Measurements from ENCODE around the gene LRRC41. TPM values are rescaled to one million over a fixed set of nuclear protein-coding genes. Genes with fewer than 3 reads are reported as not detected.

Gene LRRC41
- polyA plus RNA-seq, 1 of the 3 experiments (the other 2 are of a cell fraction), result 59.3 TPM

GRCh38 chr1:46268578-46268977, 34.8 kb downstream of the LRRC41 start:
- POLR2A ChIA-PET, result interaction anchor here (1.3 kb wide), 1 partner anchor 9 kb away, joined by 3 read pairs; no protein-coding TSS in a partner anchor
- no peak overlapping the region for H3K4me3 ChIP-seq (ENCODE audit: low read depth in 2 of 2, low read length in 1 of 2)
- H3K9ac ChIP-seq, result no peak overlapping the region
- H3K27ac ChIP-seq (ENCODE audit: low read depth in 2 of 2, low read length in 1 of 2), result no peak overlapping the region
- no peaks in the 10 kb centered on the region for H4K20me1 ChIP-seq (ENCODE audit: insufficient read depth)
- 100% methylated on average over 1 of the region's 1 CpG for WGBS (ENCODE audit: low lambda C conversion rate)
- no peak overlapping the region for H2AFZ ChIP-seq (ENCODE audit: low read depth)
- no peak for TF ChIP-seq TEAD4 (IDR thresholded peaks at IDR 0.05; ENCODE audit: borderline replicate concordance, insufficient read depth)
- TF ChIP-seq GABPA (IDR thresholded peaks at IDR 0.05; ENCODE audit: low read depth), result no peak
- DNase-seq, result no peak
- H3K9me2 ChIP-seq, result no peaks in the 10 kb centered on the region
- CTCF ChIA-PET, result no interaction called here
- H3K36me3 ChIP-seq (replicated peaks in 1 of 2; ENCODE audit: control insufficient read depth in 1 of 2, insufficient read depth in 2 of 2, low read length in 1 of 2), result peaks cover 15 to 19% of the 10 kb centered on the region in 2 experiments
- H3K79me2 ChIP-seq (ENCODE audit: insufficient read depth), result no peaks in the 10 kb centered on the region
- no peak overlapping the region for H3K4me2 ChIP-seq
- no peaks in the 10 kb centered on the region for H3F3A ChIP-seq (replicated peaks; ENCODE audit: insufficient read depth)
- H3K27me3 ChIP-seq (ENCODE audit: insufficient read depth), result no peaks in the 10 kb centered on the region
- no peaks in the 10 kb centered on the region for H3K9me3 ChIP-seq
- H3K4me1 ChIP-seq (ENCODE audit: control insufficient read depth in 1 of 2, insufficient read depth in 2 of 2, low read depth in 1 of 2, low read length in 1 of 2), result no peaks in the 10 kb centered on the region

DNA sequence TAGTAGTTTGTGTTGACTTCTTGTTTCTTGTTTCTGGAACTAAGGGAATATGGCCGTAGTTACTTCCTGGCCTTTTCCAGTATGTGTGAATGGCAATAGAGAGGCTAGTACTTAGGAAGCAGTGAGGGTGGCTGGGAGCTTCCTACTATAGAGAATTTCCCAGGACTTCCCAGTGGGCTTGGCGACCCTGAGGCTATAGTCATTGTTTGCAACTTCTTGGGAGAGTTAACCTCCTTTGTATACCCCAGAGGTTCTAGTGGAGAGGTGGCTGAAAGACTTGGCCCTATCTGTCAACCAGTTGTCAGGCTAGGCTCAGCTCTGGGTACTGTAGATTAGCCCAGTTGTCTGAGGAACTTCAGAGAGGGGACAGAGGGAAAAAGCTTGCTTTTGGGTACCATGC, 40.3 kb downstream of the LRRC41 start:
- Histone ChIP-seq H3K9me3 (no peaks in the 10 kb centered on the region), H3K9ac (no peak overlapping the region), H3K4me2 (no peak overlapping the region), H3K9me2 (no peaks in the 10 kb centered on the region), H3F3A (replicated peaks; ENCODE audit: insufficient read depth) (no peaks in the 10 kb centered on the region), H3K36me3 (replicated peaks in 1 of 2; ENCODE audit: control insufficient read depth in 1 of 2, insufficient read depth in 2 of 2, low read length in 1 of 2) (peaks cover 20 to 31% of the 10 kb centered on the region in 2 experiments), H3K27ac (ENCODE audit: low read depth in 2 of 2, low read length in 1 of 2) (no peak overlapping the region), H3K79me2 (ENCODE audit: insufficient read depth) (no peaks in the 10 kb centered on the region), H3K27me3 (ENCODE audit: insufficient read depth) (no peaks in the 10 kb centered on the region), H3K4me1 (ENCODE audit: control insufficient read depth in 1 of 2, insufficient read depth in 2 of 2, low read depth in 1 of 2, low read length in 1 of 2) (no peaks in the 10 kb centered on the region), H2AFZ (ENCODE audit: low read depth) (no peak overlapping the region), H3K4me3 (ENCODE audit: low read depth in 2 of 2, low read length in 1 of 2) (no peak overlapping the region), H4K20me1 (ENCODE audit: insufficient read depth) (no peaks in the 10 kb centered on the region)
- DNase-seq, result no peak
- POLR2A ChIA-PET, result interaction anchor here (1.4 kb wide), 1 partner anchor 13 kb away, joined by 8 read pairs; no protein-coding TSS in a partner anchor
- CTCF ChIA-PET, result interaction anchor here (1.6 to 1.8 kb wide), 3 partner anchors 18 to 40 kb away, joined by 4 to 5 read pairs (median 5); no protein-coding TSS in a partner anchor
- WGBS (ENCODE audit: low lambda C conversion rate), result 92% methylated on average over 2 of the region's 2 CpGs
- no peak for TF ChIP-seq FOSL2 (IDR thresholded peaks at IDR 0.05; ENCODE audit: borderline replicate concordance, low read depth)
- TF ChIP-seq MEF2A (IDR thresholded peaks at IDR 0.05; ENCODE audit: borderline replicate concordance, low read depth), result no peak
- TF ChIP-seq TAF1 (IDR thresholded peaks at IDR 0.05; ENCODE audit: borderline replicate concordance, low read depth, low read length), result no peak
- no peak for TF ChIP-seq RFX5 (IDR thresholded peaks at IDR 0.05; ENCODE audit: low read length)
- TF ChIP-seq TCF12 (IDR thresholded peaks at IDR 0.05), result no peak
- no peak for TF ChIP-seq FOXJ3 (CRISPR knock-in tag; IDR thresholded peaks at IDR 0.05)
- TF ChIP-seq, protein P1, sequence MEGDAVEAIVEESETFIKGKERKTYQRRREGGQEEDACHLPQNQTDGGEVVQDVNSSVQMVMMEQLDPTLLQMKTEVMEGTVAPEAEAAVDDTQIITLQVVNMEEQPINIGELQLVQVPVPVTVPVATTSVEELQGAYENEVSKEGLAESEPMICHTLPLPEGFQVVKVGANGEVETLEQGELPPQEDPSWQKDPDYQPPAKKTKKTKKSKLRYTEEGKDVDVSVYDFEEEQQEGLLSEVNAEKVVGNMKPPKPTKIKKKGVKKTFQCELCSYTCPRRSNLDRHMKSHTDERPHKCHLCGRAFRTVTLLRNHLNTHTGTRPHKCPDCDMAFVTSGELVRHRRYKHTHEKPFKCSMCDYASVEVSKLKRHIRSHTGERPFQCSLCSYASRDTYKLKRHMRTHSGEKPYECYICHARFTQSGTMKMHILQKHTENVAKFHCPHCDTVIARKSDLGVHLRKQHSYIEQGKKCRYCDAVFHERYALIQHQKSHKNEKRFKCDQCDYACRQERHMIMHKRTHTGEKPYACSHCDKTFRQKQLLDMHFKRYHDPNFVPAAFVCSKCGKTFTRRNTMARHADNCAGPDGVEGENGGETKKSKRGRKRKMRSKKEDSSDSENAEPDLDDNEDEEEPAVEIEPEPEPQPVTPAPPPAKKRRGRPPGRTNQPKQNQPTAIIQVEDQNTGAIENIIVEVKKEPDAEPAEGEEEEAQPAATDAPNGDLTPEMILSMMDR (IDR thresholded peaks at IDR 0.05), result no peak
- no peak for TF ChIP-seq PBX3 (IDR thresholded peaks at IDR 0.05)
- no peak for TF ChIP-seq USF2 (IDR thresholded peaks at IDR 0.05; ENCODE audit: borderline replicate concordance, low read depth, low read length)
- TF ChIP-seq MXI1 (IDR thresholded peaks at IDR 0.05; ENCODE audit: low read depth, low read length), result no peak
- no peak for TF ChIP-seq RCOR1 (IDR thresholded peaks at IDR 0.05; ENCODE audit: low read length)
- no peak for TF ChIP-seq FOXM1 (IDR thresholded peaks at IDR 0.05; ENCODE audit: low read depth)
- no peak for TF ChIP-seq EP300 (IDR thresholded peaks at IDR 0.05; ENCODE audit: borderline replicate concordance in 1 of 2, low read depth in 1 of 2, low read length in 1 of 2)
- TF ChIP-seq ELF1 (IDR thresholded peaks at IDR 0.05), result no peak
- no peak for TF ChIP-seq RXRA (IDR thresholded peaks at IDR 0.05; ENCODE audit: borderline replicate concordance, low read depth)
- no peak for TF ChIP-seq GATA2 (CRISPR knock-in tag; IDR thresholded peaks at IDR 0.05)

Measured in SK-N-SH (cell line).